ENCODE results near the gene CNPY1. TPM values are rescaled to one million over a fixed set of nuclear protein-coding genes. Genes with fewer than 3 reads are reported as not detected.

CNPY1 gene
- total RNA-seq, 1 experiment from 2014 or later = not detected

GRCh38 chr7:155455776-155456737 is 90.3 kb downstream of the CNPY1 start:
- H3K14ac ChIP-seq (ENCODE audit: insufficient read depth, low read length) = no peak overlapping the region

More at GRCh38 chr7:155455776-155456737, 90.3 kb downstream of the CNPY1 start:
- Mint-ChIP-seq H3K27me3 (ENCODE audit: low read depth) (peaks cover 95% of the 10 kb centered on the region), H3K9me3 (peaks cover 2 to 10% of the 10 kb centered on the region in 2 experiments; a peak in 4 of 5 replicates), H3K36me3 (ENCODE audit: insufficient read depth in 1 of 3, low read depth in 3 of 3) (no peaks in the 10 kb centered on the region; a peak in 2 of 7 replicates), H3K27ac (no peak overlapping the region), H3K4me3 (no peak overlapping the region), H3K4me1 (peaks cover 4 to 26% of the 10 kb centered on the region in 2 experiments; a peak in 2 of 4 replicates)
- no peak overlapping the region for H3K23ac ChIP-seq (ENCODE audit: insufficient read length, low read depth, low read length)
- no peak for DNase-seq
- no peak overlapping the region for H3K18ac ChIP-seq (ENCODE audit: insufficient read length, low read depth, low read length)
- H4K91ac ChIP-seq (ENCODE audit: insufficient read length, low read depth, low read length) = no peak overlapping the region
- no peaks in the 10 kb centered on the region for H3K79me1 ChIP-seq (ENCODE audit: insufficient read depth, low read depth, low read length, poor library complexity, severe bottlenecking)
- no peak overlapping the region for H4K5ac ChIP-seq (ENCODE audit: insufficient read length, low read depth, low read length)
- WGBS (ENCODE audit: extremely low coverage, insufficient read length, low lambda C conversion rate) = no CpG with 5 or more reads among the region's 27 CpGs
- no peak overlapping the region for H2BK20ac ChIP-seq (ENCODE audit: low read depth, low read length, poor library complexity, severe bottlenecking)
- no peak overlapping the region for H3K56ac ChIP-seq (ENCODE audit: insufficient read length, low read depth, low read length)
- H2AFZ ChIP-seq (ENCODE audit: low read length) = no peak overlapping the region
- H2BK5ac ChIP-seq (ENCODE audit: insufficient read length, low read length) = no peak overlapping the region
- H3K9ac ChIP-seq (ENCODE audit: extremely low read depth, insufficient read length, low read length) = no peak overlapping the region
- no peak overlapping the region for H4K8ac ChIP-seq (replicated peaks; ENCODE audit: insufficient read length, low read depth, low read length)
- H4K20me1 ChIP-seq (ENCODE audit: control insufficient read depth, insufficient read depth, insufficient read length) = peaks cover 7% of the 10 kb centered on the region
- no peaks in the 10 kb centered on the region for H3K4me1 ChIP-seq (ENCODE audit: insufficient read depth, low read length)
- H3K4ac ChIP-seq (ENCODE audit: low read depth, low read length) = no peak overlapping the region
- H3T11ph ChIP-seq (ENCODE audit: low read length) = no peak overlapping the region
- H2AK5ac ChIP-seq (ENCODE audit: insufficient read length, low read length) = no peak overlapping the region
- H2BK15ac ChIP-seq (ENCODE audit: low read depth, low read length) = no peak overlapping the region
- no peak overlapping the region for H2BK120ac ChIP-seq (ENCODE audit: low read depth, low read length, poor library complexity, severe bottlenecking)
- H3K9me3 ChIP-seq (ENCODE audit: control insufficient read depth, low read depth, low read length) = no peaks in the 10 kb centered on the region
- H3K23me2 ChIP-seq (ENCODE audit: insufficient read length, low read depth, low read length, poor library complexity, severe bottlenecking) = no peaks in the 10 kb centered on the region
- no peak overlapping the region for H2BK12ac ChIP-seq (ENCODE audit: insufficient read length, low read depth, low read length)
- H3K4me2 ChIP-seq (ENCODE audit: insufficient read depth, insufficient read length, low read length) = no peak overlapping the region
- H3K27me3 ChIP-seq (ENCODE audit: insufficient read depth, low read length) = peaks cover 92% of the 10 kb centered on the region
- H3K27ac ChIP-seq (ENCODE audit: insufficient read length, low read depth, low read length) = no peak overlapping the region
- no peak for TF ChIP-seq CTCF (conservative IDR thresholded peaks at IDR 0.05)
- H3K79me2 ChIP-seq (ENCODE audit: insufficient read depth, low read length) = no peaks in the 10 kb centered on the region

Data from H9 (cell line).